GM19395 (cell line): Measurements from ENCODE around the gene CREBRF.
"Not testable (repeated sequence)": the region's sequence is repeated elsewhere in the genome, so short reads cannot be mapped to it uniquely, and the experiment has no call there.

Experiments used
- ATAC-seq: cut with Tn5 transposase; IDR thresholded peaks from one replicate; pipeline ENCODE4 v1.9.1; 2021; ENCODE audit warnings: mild to moderate bottlenecking, moderate library complexity; ENCODE audit not compliant: unreplicated experiment

CREBRF gene

GRCh38 chr5:173148354-173148753, 92.2 kb downstream of the CREBRF start:
- no peak for ATAC-seq

GRCh38 chr5:173152547-173152946, 96.4 kb downstream of the CREBRF start:
- no peak for ATAC-seq

- ATAC-seq, result no peak
These were observed 97.7 kb downstream of the CREBRF start for GRCh38 chr5:173153842-173154241.

GRCh38 chr5:173154619-173155018, 98.5 kb downstream of the CREBRF start:
- not testable (repeated sequence) for ATAC-seq

- ATAC-seq, result no peak
These were observed 99.8 kb downstream of the CREBRF start for GRCh38 chr5:173155912-173156311.

- ATAC-seq, result no peak
These were observed 102.2 kb downstream of the CREBRF start for GRCh38 chr5:173158366-173158765.

GRCh38 chr5:173159256-173159655, 103.1 kb downstream of the CREBRF start:
- no peak for ATAC-seq

GRCh38 chr5:173161148-173161547, 105.0 kb downstream of the CREBRF start:
- no peak for ATAC-seq

- no peak for ATAC-seq
These were observed 107.1 kb downstream of the CREBRF start for GRCh38 chr5:173163219-173163618.

- no peak for ATAC-seq
These were observed 109.2 kb downstream of the CREBRF start for GRCh38 chr5:173165177-173166016.

GRCh38 chr5:173172166-173172565, 116.0 kb downstream of the CREBRF start:
- ATAC-seq, result no peak

GRCh38 chr5:173175523-173175922, 119.4 kb downstream of the CREBRF start:
- no peak for ATAC-seq

- ATAC-seq, result no peak
These were observed 122.3 kb downstream of the CREBRF start for GRCh38 chr5:173178369-173178910.

- no peak for ATAC-seq
These were observed 124.2 kb downstream of the CREBRF start for GRCh38 chr5:173180331-173180730.

- ATAC-seq, result no peak
These were observed 131.0 kb downstream of the CREBRF start for GRCh38 chr5:173187054-173187743.

GRCh38 chr5:173188280-173188679, 132.1 kb downstream of the CREBRF start:
- no peak for ATAC-seq
